HG02678 (cell line): ENCODE data around the gene MAT2B.
"Not testable (repeated sequence)": the region's sequence is repeated elsewhere in the genome, so short reads cannot be mapped to it uniquely, and the experiment has no call there.

Experiments
- ATAC-seq: cut with Tn5 transposase; IDR thresholded peaks from one replicate; pipeline ENCODE4 v1.9.1; 2021; ENCODE audit warnings: mild to moderate bottlenecking, moderate library complexity; ENCODE audit not compliant: unreplicated experiment

Gene MAT2B

DNA sequence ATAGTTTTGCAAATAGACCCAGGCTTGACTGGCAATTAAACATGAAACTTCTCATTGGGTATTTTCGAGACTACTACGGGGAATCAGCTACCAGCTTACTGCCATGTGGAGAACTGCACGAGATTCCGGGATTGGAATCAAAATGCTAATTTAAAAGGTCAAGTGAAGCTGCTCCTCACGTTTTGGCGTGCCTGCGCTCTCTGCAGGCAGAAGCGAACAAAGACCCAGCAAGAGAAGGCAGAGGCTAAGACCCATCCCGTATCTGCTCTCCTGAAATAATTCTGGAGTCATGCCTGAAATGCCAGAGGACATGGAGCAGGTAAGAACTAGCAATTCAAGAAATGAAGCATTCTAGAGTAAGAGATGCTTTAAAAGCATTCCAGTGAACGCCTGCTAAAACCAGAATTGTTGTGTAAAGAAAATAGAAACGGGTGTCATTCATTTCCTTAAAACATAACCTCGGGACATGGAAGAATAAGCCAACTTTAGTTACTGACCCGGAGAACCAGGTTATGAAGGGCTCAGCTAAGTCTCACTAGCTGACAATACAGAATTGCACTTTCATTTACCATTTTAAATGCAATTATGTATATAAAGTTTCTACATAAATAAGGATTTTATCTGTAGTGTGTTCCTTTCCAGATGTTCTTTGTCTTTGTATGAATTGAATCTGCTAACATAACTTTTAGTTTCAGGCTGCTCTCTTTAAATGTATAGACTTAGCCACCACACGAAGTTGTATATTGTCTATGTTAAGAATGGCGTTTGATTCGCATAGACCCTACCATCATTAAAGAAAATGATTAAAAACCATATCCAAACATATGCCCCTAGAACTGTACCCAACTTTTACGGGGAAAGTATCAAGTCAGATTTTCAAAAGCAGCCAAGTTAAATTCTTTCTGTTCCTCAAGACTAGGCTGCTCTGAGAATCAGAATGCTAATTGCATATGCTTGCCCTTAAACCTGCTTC, 2.0 kb upstream of the MAT2B start:
- ATAC-seq, result peak; percentile 5

DNA sequence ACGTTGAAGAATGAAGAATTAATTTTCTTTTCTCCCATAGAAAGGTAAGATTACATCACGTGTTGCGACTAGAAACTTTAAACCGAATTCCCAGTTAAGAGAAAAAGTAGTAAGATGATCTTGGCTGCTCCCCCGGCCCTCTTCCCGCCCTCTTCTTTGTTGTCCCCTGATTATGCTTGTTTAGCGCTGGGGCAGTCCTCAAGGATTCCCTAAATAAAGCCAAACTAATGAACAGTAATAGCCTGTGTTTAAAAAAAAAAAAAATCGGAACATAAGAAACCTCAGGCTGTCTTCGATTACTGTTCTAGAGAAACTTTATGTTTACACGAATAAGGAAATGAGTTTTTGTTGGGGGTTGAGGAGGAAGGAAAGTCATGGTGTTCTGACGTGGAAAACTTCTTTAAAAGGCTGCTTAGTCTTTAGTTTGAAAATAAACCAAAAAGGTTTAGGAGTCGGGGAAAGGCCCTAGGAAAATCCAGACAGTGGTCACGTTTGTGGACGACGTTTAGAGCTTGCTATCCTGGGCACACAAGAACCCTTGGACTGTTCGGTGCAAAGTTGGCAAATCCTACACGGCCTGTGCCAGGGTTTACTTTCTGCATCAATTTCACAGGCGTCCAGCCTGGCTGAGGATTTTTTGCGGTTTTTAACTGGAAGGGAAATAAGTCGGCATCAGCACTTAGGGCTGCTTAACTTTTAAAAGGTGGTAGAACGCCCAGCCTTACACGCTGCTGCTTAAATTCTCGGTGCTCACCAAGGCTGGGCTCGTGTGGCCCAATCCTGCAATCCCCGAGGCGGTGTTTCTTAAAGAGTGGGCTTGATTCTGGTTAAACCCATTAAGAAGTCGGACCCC, 1.1 kb upstream of the MAT2B start:
- no peak for ATAC-seq

DNA sequence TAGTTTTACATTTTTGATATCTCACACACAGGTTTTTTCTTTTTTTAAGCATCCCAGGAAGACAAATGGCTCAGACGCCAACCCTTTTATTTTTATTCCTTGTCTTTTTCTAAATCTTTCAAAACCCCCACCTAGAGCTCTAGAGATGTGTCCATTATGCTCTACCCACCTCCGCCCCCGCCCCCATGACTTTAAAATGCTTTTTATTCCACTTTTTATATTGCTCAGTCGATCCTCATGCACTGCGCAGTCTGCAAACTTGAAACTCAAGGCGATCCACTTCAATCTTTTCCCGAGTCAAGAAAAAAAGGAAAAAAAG, 411 bp upstream of the MAT2B start:
- no peak for ATAC-seq

DNA sequence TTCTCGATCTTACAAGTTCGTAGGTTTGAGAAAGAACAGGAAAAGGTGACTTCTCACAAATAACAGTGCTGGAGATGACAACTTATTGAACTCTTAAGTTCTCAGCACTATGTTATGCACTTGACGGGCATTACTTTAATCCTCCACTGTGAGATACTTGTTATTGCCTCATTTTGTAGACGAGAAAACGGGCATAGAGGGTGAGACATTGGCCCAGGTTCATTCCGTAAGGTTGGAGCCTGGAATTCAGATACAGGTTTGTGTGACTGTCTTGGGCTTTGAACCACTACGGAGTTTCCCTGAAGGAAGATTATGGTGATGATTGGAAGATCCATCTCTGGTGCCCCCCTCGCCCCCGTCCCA, 657 bp downstream of the MAT2B start:
- ATAC-seq, result peak; percentile 10

DNA sequence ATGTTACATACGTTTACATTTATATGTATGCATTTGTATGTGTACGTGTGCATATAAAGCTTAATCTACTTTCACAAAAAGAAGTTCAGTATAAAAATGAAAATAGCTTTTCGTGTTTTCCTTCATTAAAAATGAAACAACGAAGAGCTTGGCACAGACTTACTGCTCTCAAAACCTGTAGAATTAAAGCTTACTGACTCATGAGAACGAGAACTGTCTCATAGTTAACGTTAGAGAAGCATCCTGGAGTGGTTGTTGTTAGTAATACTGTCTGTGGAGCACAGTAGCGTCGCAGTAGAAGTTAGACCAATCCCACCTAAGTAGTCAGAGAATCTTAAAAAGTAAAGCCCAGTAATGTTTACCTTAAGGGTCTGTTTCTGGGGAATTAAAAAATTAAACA, 1.3 kb downstream of the MAT2B start:
- no peak for ATAC-seq

DNA sequence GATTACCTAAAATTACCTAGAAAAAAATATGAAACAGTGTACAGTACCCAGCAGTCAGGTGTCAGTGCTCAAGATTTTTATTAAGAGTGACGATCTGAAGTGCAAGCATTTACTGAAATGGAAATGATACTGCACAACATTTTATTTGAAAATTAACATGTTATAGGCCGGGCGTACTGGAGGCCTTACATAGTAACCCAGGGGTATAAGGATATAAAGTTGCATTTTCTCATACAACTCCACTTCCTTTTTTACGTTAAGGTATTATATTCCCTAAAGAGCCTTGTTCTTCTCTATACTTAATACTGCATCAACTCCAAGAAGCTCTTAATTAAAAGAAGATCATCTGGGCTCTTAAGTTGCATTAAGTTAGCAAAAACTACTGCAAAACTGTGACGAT, 3.3 kb downstream of the MAT2B start:
- no peak for ATAC-seq

DNA sequence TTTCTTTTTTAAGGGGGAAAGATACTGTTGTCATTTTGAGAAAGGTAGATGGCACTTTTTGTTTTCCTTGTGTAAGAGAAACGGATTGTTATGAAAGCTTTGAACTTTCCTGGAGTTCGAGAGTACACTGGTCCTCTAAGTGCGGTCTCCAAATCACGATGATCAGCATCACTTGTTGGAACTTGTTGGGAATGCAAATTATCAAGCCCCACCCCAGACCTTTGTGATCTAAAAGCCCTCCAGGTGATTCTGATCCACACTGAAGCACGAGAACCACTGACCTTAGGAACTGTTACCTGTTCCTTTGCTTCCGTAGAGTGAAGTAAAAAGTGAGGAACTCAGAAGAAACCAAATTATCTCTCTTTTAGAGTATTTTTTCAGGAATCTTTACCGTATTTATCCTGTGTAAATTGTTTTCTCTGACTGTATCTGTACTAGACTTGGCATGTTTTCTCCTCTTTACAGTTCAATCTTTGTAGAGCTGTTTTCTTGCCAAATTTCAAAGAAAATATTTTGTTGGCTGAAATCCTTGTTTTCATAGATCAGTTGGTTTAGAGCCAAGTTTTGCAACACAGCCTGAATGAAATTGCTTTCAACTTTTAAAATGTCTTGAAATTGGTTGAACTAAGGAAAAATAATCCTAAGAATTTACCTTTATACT, 4.0 kb downstream of the MAT2B start:
- no peak for ATAC-seq

DNA sequence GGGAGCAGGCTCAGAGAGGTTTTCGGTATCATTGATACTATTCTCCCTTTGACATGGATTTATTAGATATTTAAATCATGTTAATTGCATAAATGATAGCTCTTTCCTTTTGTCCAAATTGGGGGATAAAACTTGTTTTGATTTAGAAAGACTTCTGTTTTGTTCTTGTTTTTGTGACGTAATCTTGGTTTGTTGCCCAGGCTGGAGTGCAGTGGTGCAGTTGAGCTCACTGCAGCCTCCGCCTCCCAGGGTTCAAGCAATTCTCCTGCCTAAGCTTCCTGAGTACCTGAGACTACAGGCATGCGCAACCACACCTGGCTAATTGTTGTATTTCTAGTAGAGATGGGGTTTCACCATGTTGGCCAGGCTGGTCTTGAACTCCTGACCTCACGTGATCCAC, 7.1 kb downstream of the MAT2B start:
- no peak for ATAC-seq

DNA sequence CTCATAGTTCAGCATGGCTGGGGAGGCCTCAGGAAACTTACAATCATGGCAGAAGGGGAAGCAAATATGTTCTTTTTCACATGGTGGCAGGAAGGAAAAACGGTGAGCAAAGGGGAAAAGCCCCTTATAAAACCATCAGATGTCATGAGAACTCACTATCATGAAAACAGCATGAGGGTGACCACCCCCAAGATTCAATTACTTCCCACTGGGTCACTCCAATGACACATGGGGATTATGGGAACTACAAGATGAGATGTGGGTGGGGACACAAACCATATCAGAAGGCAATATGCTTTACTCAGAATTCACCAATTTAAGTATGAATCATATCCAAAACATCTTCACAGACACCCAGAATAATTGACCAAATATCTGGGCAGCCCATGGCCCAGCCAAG, 19.7 kb downstream of the MAT2B start:
- ATAC-seq, result no peak

DNA sequence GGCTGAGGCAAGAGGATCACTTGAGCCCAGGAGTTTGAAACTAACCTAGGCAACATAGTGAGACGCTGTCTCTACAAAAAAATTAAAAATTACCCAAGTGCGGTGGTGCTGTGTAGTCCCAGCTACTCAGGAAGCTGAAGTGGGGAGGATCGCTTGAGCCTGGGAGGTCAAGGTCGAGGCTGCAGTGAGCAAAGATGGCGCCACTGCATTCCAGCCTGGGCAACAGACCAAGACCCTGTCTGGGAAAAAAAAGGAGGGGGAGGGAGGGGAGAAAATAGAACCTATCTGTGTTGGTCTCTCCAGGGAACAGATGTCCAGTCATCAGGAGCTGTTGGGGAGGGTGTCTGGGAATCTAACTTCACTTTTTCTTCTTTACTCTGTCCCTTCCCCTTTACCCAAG, 24.3 kb downstream of the MAT2B start:
- ATAC-seq, result no peak

DNA sequence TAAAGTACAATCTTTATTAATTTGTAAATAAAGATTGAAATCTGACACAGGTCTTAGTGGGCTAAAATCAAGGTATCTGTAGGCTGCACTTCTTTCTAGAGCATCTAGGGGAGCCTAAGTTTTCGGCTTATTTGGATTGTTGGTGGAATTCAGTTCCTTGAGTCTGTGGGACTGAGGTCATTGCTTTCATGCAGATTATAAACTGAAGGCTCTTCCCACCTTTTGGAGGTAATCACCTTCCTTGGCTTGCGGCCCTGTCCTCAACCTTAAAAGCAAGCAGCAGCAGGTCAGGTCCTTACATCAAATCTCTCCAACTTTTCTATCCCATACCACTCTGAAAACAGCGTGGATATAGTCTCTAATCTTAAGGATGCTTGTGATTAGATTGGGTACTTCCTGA, 25.9 kb downstream of the MAT2B start:
- ATAC-seq, result no peak

DNA sequence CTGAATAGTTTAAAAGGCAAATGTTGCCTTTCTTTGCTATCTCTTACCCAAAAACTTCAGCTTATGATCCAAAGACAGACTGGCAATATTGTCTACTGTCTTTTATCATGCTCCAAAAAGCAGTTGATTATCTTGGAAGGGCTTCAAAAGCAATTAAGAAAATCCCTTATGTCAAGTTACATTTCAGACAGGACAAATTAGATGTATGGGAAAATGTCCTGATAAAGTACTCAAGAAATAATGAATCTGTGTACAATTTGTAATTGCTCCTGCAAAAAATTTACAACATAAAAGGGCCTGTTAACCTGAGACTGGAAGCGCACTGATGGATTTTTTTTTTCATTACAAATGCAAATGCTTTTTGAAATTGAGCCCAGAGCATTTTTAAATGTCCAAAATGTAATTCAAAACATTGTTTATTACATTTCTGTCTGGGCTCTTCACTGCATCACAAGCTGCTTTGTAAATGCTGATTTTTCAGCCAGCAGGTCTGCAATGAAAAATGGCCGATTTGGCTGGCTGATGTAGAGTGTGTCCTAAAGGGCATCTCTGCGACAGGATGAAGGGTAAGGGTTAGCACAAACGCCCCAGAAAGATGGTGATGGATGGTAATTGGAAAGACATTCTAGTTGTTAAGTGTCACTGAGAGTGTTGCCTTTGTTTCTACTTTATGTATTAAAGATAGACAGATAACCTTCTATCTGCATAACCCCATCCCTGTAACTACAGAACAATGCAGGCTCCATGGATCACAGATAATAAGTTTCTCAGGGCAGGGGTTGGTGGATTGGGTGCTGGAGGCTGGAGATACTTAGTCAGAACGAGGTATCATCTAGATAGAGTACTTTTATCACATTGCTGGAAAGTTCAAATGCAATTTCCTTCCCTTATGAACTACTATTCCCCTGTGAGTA, 27.0 kb downstream of the MAT2B start:
- ATAC-seq, result no peak

DNA sequence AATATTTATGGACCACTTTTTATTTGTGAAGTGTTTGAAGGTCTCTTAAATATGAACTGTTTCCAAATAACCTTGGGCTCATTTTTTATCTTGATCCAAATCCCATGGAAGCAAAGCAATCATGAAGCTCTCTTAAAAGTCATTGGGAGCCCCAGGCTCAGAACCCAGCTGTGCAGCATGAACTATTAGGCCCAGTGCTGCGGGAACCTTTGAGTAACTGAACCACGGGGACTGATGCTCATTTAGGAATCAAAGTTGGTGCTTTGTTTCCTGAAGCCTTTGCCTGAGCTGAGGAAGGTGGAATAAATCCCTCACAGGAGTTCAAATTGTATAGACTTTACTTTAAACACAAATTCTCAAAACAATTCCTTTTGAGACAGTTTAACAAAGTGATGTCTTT, 27.8 kb downstream of the MAT2B start:
- ATAC-seq, result no peak

DNA sequence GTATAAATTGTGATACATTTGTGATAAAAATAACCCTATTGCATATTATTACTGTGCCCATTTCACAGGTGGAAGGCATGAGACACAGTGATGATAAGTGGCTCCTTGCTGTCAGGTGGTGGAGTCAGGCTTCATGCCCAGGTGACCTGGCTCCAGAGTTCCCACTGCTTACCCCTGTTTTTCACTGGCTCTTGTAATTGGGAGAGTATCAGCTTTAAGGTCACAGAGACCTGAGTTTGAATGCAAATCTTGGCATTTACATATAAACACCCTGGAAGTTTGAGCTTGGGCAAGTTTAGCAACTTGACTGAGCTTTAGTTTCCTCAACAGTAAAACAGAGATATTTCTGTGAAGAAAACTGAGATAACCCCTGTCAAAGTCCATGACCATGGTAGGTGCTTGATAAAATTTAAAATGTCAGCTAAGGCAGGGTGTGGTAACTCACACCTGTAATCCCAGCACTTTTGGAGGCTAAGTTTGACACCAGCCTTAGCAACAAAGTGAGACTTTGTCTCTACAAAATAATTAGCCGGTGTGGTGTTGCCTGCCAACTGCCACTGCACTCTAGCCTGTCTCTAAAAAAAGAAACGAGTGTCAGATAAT, 29.2 kb downstream of the MAT2B start:
- no peak for ATAC-seq

DNA sequence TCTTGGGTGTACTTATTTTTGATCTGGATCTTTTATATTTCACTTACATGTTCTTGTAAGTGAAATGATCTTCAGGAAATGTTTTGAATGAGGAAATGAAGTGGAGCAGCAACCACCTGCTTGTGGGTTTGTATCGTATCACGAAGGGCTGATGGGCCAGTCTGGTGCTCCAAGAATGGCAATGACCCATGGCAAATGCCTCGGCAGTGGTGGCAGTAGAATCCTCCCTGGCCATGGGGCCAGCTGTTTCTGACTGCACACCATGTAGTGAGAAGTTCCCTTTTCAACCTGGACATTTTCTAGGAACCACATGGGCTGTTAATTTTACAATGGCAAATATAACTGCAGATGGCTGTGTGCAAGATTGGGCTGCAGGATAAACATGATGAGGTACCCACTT, 29.9 kb downstream of the MAT2B start:
- ATAC-seq, result no peak

DNA sequence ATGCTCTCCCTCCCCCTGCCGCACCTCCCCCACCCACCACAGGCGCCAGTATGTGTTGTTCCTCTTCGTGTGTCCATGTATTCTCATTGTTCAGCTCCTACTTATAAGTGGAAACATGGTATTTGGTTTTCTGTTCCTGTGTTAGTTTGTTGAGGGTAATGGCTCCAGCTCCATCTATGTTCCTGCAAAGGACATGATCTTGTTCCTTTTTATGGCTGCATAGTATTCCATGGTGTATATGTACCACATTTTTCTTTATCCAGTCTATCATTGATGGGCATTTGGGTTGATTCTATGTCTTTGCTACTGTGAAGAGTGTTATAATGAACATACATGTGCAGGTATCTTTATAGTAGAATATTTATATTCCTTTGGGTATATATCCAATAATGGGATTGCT, 31.0 kb downstream of the MAT2B start:
- not testable (repeated sequence) for ATAC-seq

DNA sequence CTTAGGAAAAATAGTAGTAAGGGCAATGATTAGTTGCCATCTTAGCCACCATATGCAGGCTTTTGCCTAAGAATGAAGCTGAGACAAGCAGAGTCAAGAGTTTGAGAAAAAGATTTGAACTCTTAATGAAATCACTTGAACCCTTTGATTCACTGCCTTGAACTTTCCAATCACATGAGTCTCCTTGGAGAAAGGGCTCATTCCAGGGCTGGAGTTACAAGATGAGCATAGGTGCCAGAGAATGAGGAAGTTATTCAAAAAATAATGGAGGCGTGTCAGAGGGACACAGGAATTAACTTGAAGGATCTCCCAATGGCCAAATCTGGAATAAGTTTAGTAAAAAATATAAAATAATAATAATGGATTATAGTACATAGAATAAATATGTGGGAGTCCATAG, 35.3 kb downstream of the MAT2B start:
- ATAC-seq, result no peak

DNA sequence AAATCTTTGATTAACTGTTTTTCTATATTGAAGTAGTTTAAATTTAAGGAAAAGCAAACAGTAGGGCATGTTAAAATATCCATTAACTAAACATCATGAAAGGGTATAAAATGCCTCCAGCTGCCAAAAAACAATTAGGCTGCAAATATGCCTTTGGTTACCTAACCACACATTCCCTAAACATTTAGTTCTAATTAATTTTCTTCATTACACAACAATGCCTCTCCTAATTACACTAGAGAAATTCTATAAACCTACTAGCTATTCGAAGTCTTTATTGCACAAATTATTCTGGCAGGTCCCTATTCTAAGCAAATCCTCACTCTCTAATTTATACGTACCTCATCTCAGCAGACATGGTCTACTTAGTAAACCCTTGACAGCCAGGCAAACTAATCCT, 37.4 kb downstream of the MAT2B start:
- ATAC-seq, result no peak

DNA sequence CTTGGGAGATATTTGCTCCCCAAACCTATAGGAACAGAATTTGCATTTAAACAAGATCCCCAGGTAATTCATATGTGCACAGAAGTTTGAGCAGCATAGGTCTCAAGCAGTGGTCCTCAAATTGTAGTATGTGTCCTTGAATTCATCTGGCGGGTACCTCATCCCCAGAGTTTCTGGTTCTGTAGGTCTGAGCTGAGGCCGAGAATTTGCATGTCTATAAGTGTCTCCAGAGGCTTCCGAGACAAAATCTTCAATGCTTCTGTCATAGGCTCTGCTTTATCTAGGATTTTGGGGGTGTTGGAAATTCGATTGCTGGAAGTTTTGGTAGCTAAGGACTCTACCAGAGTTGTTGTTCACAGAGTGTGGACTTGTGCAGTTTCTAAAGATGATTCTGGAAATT, 38.6 kb downstream of the MAT2B start:
- no peak for ATAC-seq

DNA sequence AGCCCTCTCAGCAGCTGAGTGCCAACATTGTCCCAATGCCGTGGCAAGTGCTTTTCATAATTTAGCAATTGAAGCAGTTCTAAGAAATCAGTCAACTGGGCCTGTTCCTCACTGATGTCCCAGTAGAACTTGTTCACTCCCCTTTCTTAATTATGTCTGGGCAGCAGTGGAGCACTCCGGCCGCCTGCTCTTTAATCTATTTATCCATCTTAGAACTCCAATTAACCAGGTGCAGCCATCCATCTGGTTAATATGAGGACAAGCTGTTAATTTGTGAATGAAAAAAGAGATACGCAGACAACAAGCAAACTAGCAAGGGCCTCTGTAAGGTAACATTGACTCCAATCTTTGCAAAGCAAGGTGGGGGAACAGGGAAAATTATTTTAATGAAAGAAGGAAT, 39.4 kb downstream of the MAT2B start:
- ATAC-seq, result no peak
